Body of pancreas (tissue), 4 donors: ENCODE results near the gene LYPLA2.

Source experiments
- CTCF ChIP-seq, 7 experiments: fragments of 450-650 bp in 4 of 7; fragments of 200-600 bp in 3 of 7; sonication (generic) in 3 of 7; IDR thresholded peaks; one replicate each; pipeline ENCODE4 v1.5.1; 2016 to 2019; ENCODE audit warnings: antibody characterized with exemption in 7 of 7
- POLR2A ChIP-seq, 3 donors: fragments of 450-650 bp; IDR thresholded peaks; one replicate each; pipeline ENCODE4 v1.6.1; 2016; ENCODE audit warnings: antibody characterized with exemption in 3 of 3, mild to moderate bottlenecking in 2 of 3

- TF ChIP-seq CTCF (IDR thresholded peaks at IDR 0.05) (no peak), POLR2A (IDR thresholded peaks at IDR 0.05) (no peak)
Measured at GRCh38 chr1:23768733-23769132, 22.2 kb upstream of the LYPLA2 start.
